ENCODE results near the gene DDN. TPM values are rescaled to one million over a fixed set of nuclear protein-coding genes. Genes with fewer than 3 reads are reported as not detected.

The DDN gene
- total RNA-seq, 1 donor from 2014 or later, result 0.26 TPM

DNA sequence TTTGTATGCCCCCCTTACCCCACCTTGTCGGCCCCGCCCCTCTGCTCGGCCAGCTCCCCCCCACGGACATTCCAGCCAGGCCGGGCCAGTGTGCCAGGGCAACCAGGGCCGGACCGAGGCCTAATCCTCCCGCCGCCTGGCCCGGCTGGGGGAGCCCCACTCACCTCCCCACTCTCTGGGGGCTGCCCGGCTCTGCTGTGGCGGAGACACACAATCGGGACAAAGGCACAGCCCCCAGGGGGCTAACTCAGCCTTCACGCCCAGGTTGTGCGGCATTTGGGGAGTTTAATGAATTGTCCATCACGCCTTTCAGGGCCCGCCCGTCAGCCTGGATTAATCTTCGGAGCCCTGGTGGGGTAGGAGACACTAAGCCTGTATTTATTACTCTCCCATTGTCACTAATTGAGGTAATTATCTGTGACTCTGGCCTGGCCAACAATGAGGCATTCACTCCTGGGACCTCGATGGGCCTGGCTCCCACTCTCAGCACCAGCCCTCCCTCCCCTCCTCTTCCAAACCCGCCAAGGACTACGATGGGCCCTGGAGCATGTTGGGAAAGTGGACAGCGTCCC lies 12.4 kb downstream of the DDN start:
- DNase-seq (ENCODE audit: low read depth), result no peak
- H3K27me3 ChIP-seq (ENCODE audit: control insufficient read depth, insufficient read depth, low read length), result peaks cover 41% of the 10 kb centered on the region
- FAIRE-seq, result no peak
- TF ChIP-seq, protein P1, sequence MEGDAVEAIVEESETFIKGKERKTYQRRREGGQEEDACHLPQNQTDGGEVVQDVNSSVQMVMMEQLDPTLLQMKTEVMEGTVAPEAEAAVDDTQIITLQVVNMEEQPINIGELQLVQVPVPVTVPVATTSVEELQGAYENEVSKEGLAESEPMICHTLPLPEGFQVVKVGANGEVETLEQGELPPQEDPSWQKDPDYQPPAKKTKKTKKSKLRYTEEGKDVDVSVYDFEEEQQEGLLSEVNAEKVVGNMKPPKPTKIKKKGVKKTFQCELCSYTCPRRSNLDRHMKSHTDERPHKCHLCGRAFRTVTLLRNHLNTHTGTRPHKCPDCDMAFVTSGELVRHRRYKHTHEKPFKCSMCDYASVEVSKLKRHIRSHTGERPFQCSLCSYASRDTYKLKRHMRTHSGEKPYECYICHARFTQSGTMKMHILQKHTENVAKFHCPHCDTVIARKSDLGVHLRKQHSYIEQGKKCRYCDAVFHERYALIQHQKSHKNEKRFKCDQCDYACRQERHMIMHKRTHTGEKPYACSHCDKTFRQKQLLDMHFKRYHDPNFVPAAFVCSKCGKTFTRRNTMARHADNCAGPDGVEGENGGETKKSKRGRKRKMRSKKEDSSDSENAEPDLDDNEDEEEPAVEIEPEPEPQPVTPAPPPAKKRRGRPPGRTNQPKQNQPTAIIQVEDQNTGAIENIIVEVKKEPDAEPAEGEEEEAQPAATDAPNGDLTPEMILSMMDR (IDR thresholded peaks at IDR 0.05; ENCODE audit: insufficient read depth, low read length, severe bottlenecking), result no peak
- no peaks in the 10 kb centered on the region for H3K36me3 ChIP-seq (ENCODE audit: control insufficient read depth, insufficient read depth, low read length)
- no peak overlapping the region for H3K4me3 ChIP-seq (ENCODE audit: low read depth, low read length)

DNA sequence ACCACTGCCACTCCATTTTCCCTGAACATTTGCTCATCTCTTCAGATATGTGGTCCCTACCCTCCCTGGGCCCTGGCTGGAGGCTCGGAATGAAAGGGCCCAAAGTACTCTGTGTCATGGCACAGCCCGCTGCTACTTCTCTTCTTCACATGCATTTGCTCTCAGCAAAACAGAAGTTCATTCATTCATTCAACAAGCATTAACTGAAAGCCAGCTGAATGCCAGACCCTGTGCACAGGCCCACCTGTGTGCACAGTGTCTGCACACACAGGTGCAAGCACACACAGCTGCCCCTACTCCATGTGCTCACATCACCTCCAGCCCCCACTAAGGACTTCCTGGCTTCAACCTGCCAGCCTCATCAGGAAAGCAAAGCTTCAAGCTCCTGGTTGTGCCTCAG lies 13.3 kb downstream of the DDN start:
- TF ChIP-seq, protein P1 (IDR thresholded peaks at IDR 0.05; ENCODE audit: insufficient read depth, low read length, severe bottlenecking), result no peak
- Histone ChIP-seq H3K36me3 (ENCODE audit: control insufficient read depth, insufficient read depth, low read length) (no peaks in the 10 kb centered on the region), H3K4me3 (ENCODE audit: low read depth, low read length) (no peak overlapping the region), H3K27me3 (ENCODE audit: control insufficient read depth, insufficient read depth, low read length) (peaks cover 50% of the 10 kb centered on the region)
- FAIRE-seq (no peak), DNase-seq (ENCODE audit: low read depth) (no peak)

DNA sequence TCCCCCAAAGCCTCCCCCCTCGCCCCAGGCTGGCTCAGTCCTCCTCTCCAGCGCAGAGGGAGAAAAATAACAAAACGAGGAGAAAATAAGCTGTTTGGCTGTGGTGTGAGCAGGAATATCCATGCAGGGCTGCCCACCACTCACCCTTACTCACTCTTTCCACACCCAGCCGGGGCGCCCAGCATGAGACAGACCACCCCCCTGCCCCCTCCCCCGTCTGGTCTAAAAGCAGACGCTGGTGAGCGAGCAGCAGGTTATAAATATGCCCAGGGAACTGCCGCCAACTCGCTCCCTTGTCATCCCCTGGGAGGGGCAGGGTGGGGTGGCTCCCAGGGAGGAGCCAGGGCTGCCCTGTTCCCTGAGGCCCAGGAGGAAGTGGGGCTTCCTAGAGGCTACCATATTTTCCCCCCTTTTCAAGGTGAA lies 13.7 kb downstream of the DDN start:
- FAIRE-seq (no peak), DNase-seq (ENCODE audit: low read depth) (no peak)
- TF ChIP-seq, protein P1 (IDR thresholded peaks at IDR 0.05; ENCODE audit: insufficient read depth, low read length, severe bottlenecking), result no peak

DNA sequence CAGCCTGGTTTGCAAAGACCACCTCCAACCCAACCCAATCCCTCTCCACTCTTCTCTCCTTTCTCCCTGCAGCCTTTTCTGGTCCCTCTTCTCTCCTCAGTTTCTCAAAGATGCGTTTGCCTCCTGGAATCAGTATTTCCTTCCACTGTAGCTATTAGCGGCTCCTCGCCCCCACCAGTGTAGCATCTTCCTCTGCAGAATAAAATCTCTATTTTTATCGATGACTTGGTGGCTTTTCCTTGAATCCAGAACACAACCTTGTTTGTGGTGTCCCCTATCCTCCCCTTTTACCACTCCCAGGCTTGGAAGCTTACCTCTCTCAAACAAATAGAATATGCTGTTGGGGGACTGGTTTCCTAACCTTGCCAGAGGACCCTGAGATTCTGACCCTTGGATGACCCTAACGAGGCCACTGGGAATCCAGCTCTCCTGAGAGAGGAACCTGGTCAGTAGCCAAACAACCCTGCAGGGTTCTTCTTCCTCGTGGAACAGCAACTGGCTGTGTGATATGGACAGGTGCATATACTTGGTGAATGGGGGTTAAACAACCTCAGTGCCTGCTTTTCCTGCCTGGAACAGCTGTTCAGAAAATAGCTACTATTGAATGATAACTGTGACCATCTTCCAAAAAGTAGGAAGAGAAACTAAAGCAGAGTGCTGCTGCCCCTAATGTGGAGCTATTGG lies 16.6 kb downstream of the DDN start:
- FAIRE-seq, result no peak
- TF ChIP-seq, protein P1 (IDR thresholded peaks at IDR 0.05; ENCODE audit: insufficient read depth, low read length, severe bottlenecking), result no peak
- Histone ChIP-seq H3K4me3 (ENCODE audit: low read depth, low read length) (no peak overlapping the region), H3K27me3 (ENCODE audit: control insufficient read depth, insufficient read depth, low read length) (peaks cover 70% of the 10 kb centered on the region), H3K36me3 (ENCODE audit: control insufficient read depth, insufficient read depth, low read length) (no peaks in the 10 kb centered on the region)
- DNase-seq (ENCODE audit: low read depth), result no peak

More for the DNA sequence above, 13.7 kb downstream of the DDN start:
- peaks cover 53% of the 10 kb centered on the region for H3K27me3 ChIP-seq (ENCODE audit: control insufficient read depth, insufficient read depth, low read length)
- H3K36me3 ChIP-seq (ENCODE audit: control insufficient read depth, insufficient read depth, low read length), result no peaks in the 10 kb centered on the region
- no peak overlapping the region for H3K4me3 ChIP-seq (ENCODE audit: low read depth, low read length)

- TF ChIP-seq, protein P1 (IDR thresholded peaks at IDR 0.05; ENCODE audit: insufficient read depth, low read length, severe bottlenecking), result no peak
- H3K4me3 ChIP-seq (ENCODE audit: low read depth, low read length), result no peak overlapping the region
Observed at GRCh38 chr12:48981757-48982157, 17.4 kb downstream of the DDN start.

More at GRCh38 chr12:48981757-48982157, 17.4 kb downstream of the DDN start:
- DNase-seq (ENCODE audit: low read depth) (no peak), FAIRE-seq (no peak)
- H3K27me3 ChIP-seq (ENCODE audit: control insufficient read depth, insufficient read depth, low read length), result peaks cover 73% of the 10 kb centered on the region
- H3K36me3 ChIP-seq (ENCODE audit: control insufficient read depth, insufficient read depth, low read length), result no peaks in the 10 kb centered on the region
